A204.1 (cell line): ENCODE data around the gene IGFBP4.

ENCODE experiments used
- FAIRE-seq: peaks from 2 replicates; lab custom pipeline; 2012; peaks lifted over from hg19 to GRCh38; lab: Jason Lieb, UNC

Gene IGFBP4

GRCh38 chr17:40493697-40494096, 50.4 kb downstream of the IGFBP4 start:
- no peak for FAIRE-seq

GRCh38 chr17:40495140-40495539, 51.9 kb downstream of the IGFBP4 start:
- no peak for FAIRE-seq

DNA sequence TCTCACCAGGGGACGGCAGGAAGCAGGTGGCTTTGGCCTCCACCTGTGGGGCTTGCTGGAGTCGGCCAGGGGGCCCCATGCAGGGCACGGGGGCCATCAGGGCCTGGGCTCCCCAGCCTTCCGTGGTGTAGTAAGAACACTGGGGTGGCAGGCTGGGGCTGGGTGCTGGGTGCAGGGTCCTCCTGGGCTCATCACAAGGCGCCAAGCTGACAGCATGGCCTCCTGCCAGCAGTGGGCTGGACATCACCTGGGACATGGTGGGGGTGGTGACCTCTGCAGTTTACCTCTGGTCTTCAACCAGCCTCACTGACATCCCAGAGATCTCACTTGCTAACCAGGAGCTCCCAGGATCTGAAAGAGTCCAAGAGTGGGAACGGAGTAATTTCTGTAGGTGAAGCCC, 52.9 kb downstream of the IGFBP4 start:
- no peak for FAIRE-seq

GRCh38 chr17:40496634-40497420, 53.6 kb downstream of the IGFBP4 start:
- FAIRE-seq: no peak

DNA sequence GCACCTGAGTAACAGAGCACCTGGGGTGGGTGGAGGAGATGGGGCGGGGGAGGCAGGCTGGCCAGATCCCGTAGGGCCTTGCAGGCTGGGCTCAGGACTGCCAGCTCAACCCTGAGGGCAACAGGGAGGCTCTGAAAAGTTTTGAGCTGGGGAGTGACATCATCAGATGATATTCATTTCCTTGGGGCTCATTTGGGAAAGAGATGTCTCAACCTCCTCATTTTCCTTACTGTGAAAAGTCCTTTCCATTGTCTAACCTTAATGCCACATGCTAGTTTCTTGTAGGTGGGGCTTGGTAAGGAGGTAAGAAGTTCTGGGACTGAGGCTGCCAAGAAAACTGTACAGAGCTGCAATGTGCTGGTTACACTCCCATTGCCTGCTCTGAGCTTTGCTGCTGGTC, 54.4 kb downstream of the IGFBP4 start:
- FAIRE-seq: no peak

DNA sequence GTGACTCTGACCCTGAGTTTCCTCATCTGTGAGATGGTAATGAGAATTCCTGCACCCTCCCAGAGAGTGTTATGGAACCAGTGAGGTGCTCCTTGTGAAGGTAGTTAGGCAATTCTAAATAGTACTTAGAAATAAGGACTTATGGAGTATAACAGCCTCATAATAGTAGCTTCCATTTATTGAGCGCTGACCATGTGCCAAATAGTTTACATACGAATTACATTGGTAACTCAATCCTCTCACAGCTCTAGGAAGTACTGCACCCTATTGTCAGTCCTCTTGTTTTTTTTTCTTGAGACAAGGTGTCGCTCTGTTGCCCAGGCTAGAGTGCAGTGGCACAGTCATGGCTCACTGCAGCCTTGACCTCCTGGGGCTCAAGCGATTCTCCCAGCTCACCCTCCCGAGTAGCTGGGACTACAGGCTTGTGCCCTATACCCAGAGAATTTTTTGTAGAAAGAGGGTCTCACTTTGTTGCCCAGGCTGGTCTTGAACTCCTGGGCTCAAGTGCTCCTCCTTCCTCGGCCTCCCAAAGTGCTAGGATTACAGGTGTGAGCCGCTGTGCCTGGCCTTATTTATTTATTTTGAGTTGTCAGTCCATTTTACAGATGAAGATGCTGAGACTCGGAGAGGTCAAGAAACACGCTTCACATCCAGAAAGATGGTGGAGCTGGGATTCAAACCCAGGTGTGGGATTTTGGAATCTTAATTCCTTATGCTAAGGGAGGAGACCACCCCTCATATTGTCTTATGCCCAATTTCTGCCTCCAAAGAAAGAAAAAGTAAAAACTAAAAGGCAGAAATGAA, 55.2 kb downstream of the IGFBP4 start:
- no peak for FAIRE-seq

DNA sequence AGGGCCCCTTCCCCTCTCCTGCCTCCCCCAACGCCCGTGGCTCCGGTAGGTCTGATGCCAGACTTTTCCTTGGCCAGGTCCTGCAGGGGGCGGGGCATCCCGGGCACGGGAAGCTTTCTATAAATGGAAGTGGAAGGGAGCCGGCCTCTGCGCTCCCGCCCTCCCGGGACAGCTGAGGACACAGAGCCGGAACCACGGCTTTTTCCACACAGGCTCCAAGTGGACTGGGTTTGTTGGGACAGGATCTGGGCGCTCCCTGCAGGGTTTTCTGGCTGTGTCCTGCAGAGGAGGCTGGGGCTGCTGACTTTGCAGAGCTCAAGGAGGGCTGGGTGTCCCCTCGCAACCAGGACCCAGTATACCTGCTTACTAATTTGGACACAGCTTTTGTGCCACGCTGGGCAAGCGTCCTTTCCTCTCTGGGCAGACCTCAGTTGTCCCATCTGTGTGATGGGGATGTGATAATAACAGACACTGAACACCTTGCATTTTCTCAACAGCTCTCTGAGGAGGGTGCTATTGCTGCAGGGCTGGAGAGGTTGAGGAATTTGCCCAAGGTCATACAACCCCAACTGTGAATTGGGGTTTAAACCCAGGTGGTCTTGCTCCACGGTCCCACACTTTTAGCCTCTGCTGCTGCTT, 56.4 kb downstream of the IGFBP4 start:
- no peak for FAIRE-seq

DNA sequence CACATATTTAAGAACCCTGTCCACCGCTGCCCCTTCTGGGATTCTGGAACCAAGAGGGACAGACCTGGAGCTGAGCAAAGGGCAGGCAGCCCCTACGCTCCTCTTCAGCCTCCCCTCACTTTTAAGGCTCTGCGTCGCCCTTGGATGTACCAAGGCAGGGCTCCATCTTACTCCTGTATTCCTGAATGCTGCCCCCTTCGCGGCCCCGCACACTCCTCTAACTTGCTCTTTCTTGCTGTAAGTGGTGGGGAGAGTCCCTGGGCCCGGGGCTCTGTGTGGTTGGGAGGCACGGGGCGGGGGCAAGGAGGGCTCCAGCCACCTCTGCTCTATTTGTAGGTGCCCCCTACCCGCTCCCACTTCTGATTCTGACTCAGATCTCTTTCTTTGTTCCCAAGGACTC, 56.9 kb downstream of the IGFBP4 start:
- no peak for FAIRE-seq

DNA sequence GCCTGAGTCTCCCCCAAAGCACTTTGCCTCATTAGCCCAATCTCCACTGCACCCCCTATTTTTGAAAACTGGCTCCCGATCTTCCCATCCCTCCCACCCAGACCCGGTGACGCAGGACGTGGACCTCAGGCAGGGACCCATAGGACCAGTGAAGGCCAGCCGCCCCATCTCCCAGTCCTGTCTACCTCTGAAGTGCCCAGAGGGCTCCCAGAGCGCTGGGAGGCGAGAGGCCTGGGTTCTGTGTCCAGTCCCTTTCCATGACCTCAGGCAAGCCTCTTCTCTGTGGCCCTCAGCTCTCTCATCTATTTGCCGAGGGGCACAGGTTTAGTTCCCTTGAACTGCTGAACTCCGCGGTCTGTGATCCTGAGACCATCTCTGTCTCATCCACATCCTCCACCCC, 57.5 kb downstream of the IGFBP4 start:
- no peak for FAIRE-seq

DNA sequence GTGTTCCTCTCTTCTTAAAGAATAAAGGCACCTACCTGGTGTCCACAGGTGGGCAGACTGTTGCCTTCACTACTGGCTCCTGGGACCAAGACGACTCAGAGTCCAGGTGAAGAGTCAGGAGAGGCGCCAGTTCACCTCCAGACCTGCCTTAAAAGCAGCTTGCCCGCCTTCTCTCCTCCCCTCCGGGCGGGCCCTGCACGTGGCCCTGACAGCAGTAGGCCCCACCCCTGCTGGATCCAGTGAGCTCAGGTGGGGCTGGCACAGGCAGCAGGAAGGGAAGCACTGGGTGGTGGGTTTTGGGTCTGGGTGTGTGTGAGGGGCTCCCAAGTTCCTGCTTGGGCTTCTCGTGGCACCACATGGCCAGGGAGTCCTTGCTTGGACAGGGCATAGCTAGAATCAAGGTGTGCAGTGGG, 58.3 kb downstream of the IGFBP4 start, which contains the start of gene TNS4:
Gene TNS4, minus strand, starts transcription at position 125 of the 413 bp plus-strand sequence. CDS start 5,198 bp downstream, outside the sequence.
- FAIRE-seq: no peak

GRCh38 chr17:40502716-40503115, 59.5 kb downstream of the IGFBP4 start:
- FAIRE-seq: no peak

- FAIRE-seq: no peak
Observed at GRCh38 chr17:40503154-40503553, 59.9 kb downstream of the IGFBP4 start.

GRCh38 chr17:40506786-40507185, 63.5 kb downstream of the IGFBP4 start:
- FAIRE-seq: no peak
